K562 (cell line): ENCODE measurements around the gene HTR6. TPM values are rescaled to one million over a fixed set of nuclear protein-coding genes. Genes with fewer than 3 reads are reported as not detected.

ENCODE experiments used
- DPF2 ChIP-seq: fragments of 450-650 bp; IDR thresholded peaks from 2 replicates; pipeline ENCODE4 v1.6.1; 2016
- LARP7 ChIP-seq: fragments of 450-650 bp; IDR thresholded peaks from 2 replicates; pipeline ENCODE4 v1.6.1; 2016
- MCM3 ChIP-seq: fragments of 450-650 bp; IDR thresholded peaks from 2 replicates; pipeline ENCODE4 v1.6.1; 2016
- MTF1 ChIP-seq: fragments of 250-450 bp; sonication (Bioruptor Pico); IDR thresholded peaks from 2 replicates; pipeline ENCODE4 v1.9.0; 2021; ENCODE audit warnings: moderate library complexity, mild to moderate bottlenecking, inconsistent platforms, borderline replicate concordance
- NFIC ChIP-seq: fragments of 450-650 bp; IDR thresholded peaks from 2 replicates; pipeline ENCODE4 v1.6.1; 2017; ENCODE audit warnings: mild to moderate bottlenecking, inconsistent platforms
- POLR2A ChIP-seq: fragments of 450-650 bp; conservative IDR thresholded peaks from 2 replicates; pipeline ENCODE4 v1.6.1; 2016
- RCOR1 ChIP-seq, 2 experiments: IDR thresholded peaks; 2 replicates each; pipeline ENCODE4 v1.6.1; 2012; ENCODE audit warnings: low read depth in 2 of 2, low read length in 2 of 2, borderline replicate concordance in 1 of 2, improper control_type of control experiment in 1 of 2
- ZNF134 ChIP-seq: fragments of 250-450 bp; sonication (Bioruptor Pico); conservative IDR thresholded peaks from 2 replicates; pipeline ENCODE4 v1.4.0; 2020
- ZNF232 ChIP-seq: sonication (generic); formaldehyde crosslinking; IDR thresholded peaks from 2 replicates; pipeline ENCODE4 v1.8.0; 2022; ENCODE audit warnings: mild to moderate bottlenecking, missing genetic modification reagents
- ZNF318 ChIP-seq, 2 experiments: fragments of 450-650 bp; IDR thresholded peaks; 2 replicates each; pipeline ENCODE4 v1.6.1; 2016; ENCODE audit warnings: mild to moderate bottlenecking in 2 of 2, borderline replicate concordance in 1 of 2, low read depth in 1 of 2, moderate library complexity in 1 of 2
- ZNF695 ChIP-seq: fragments of 450-650 bp; formaldehyde crosslinking; IDR thresholded peaks from 2 replicates; pipeline ENCODE4 v1.4.0; 2020; ENCODE audit warnings: mild to moderate bottlenecking, moderate library complexity
- polyA plus RNA-seq, 8 experiments: library from polyadenylated mRNA; depleted of rRNA in 4 of 8; stranded (reverse) in 5 of 8; unstranded in 3 of 8; fragments of >200 nt; fragmentation: Nextera tagmentation in 2 of 8; fragmentation: Illumina TruSeq in 1 of 8; extraction: Ambion mirVana in 2 of 8; extraction: Trizol in 1 of 8; gene quantifications; 2 replicates each; pipeline versions ENCODE4 v1.2.1 to v1.2.3, GENCODE V29; 2011 to 2014; ENCODE audit warnings: inconsistent platforms in 1 of 8, missing spikeins in 1 of 8
- total RNA-seq, 7 experiments: library from RNA; depleted of rRNA in 6 of 7; stranded (reverse); fragments of >200 nt in 6 of 7; fragmentation: Illumina TruSeq in 2 of 7; extraction: Trizol in 2 of 7; gene quantifications; 2 replicates each; pipeline versions ENCODE4 v1.2.1 to v1.2.3, GENCODE V29; 2011 to 2021; ENCODE audit warnings: low replicate concordance in 1 of 7
- TF ChIP-seq, protein P1 (sequence below): IDR thresholded peaks from 2 replicates; pipeline ENCODE4 v1.6.1; 2012; ENCODE audit warnings: low read depth, low read length, improper control_type of control experiment, borderline replicate concordance
- TF ChIP-seq, protein P2 (sequence below): fragments of 250-450 bp; sonication (Bioruptor Pico); IDR thresholded peaks from 2 replicates; pipeline ENCODE4 v1.8.0; 2022; ENCODE audit warnings: inconsistent platforms
- TF ChIP-seq, protein P3 (sequence below): sonication (generic); formaldehyde crosslinking; IDR thresholded peaks from 2 replicates; pipeline ENCODE4 v1.8.0; 2023; ENCODE audit warnings: mild to moderate bottlenecking, missing genetic modification reagents

Gene HTR6
- total and polyA plus RNA-seq, 9 of the 15 experiments (the other 6 are each of a cell fraction or from before 2014, with no cell fraction given) = not detected

DNA sequence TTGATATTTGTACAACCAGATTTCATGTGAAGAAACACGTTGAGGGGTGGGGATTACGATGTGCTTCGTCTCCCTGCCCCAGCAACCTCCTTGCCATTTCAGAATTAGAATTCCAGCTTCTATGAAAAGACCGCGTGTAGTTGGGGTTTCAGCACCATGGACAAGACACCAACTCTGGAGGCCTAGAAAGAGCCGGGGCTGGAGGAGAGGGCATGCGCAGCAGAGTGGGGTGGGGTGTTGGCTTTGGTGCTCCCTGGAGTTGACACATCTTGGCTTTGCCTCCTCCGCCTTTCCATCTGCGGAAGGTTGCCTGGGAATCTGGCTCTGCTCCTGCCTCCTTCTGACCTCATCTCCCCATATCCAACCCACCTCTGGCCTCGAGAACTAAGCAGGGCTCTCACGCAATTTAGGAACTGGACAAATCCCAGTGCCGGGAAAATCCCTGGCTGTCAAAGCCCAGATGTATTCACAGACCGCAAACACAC is 11.8 kb downstream of the HTR6 start (continued):
- TF ChIP-seq, protein P1, sequence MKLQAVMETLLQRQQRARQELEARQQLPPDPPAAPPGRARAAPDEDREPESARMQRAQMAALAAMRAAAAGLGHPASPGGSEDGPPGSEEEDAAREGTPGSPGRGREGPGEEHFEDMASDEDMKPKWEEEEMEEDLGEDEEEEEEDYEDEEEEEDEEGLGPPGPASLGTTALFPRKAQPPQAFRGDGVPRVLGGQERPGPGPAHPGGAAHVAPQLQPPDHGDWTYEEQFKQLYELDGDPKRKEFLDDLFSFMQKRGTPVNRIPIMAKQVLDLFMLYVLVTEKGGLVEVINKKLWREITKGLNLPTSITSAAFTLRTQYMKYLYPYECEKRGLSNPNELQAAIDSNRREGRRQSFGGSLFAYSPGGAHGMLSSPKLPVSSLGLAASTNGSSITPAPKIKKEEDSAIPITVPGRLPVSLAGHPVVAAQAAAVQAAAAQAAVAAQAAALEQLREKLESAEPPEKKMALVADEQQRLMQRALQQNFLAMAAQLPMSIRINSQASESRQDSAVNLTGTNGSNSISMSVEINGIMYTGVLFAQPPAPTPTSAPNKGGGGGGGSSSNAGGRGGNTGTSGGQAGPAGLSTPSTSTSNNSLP = no peak
- no peak for TF ChIP-seq DPF2
- no peak for TF ChIP-seq LARP7
- no peak for TF ChIP-seq ZNF318 (IDR thresholded peaks at IDR 0.05; ENCODE audit: borderline replicate concordance in 1 of 2, low read depth in 1 of 2)
- no peak for TF ChIP-seq ZNF232 (CRISPR knock-in tag)
- TF ChIP-seq ZNF695 (CRISPR knock-in tag) = no peak
- TF ChIP-seq MCM3 = no peak
- TF ChIP-seq NFIC = no peak
- TF ChIP-seq, protein P2, sequence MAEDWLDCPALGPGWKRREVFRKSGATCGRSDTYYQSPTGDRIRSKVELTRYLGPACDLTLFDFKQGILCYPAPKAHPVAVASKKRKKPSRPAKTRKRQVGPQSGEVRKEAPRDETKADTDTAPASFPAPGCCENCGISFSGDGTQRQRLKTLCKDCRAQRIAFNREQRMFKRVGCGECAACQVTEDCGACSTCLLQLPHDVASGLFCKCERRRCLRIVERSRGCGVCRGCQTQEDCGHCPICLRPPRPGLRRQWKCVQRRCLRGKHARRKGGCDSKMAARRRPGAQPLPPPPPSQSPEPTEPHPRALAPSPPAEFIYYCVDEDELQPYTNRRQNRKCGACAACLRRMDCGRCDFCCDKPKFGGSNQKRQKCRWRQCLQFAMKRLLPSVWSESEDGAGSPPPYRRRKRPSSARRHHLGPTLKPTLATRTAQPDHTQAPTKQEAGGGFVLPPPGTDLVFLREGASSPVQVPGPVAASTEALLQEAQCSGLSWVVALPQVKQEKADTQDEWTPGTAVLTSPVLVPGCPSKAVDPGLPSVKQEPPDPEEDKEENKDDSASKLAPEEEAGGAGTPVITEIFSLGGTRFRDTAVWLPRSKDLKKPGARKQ (CRISPR knock-in tag) = no peak
- TF ChIP-seq POLR2A = no peak
- no peak for TF ChIP-seq ZNF134 (CRISPR knock-in tag)
- no peak for TF ChIP-seq MTF1 (CRISPR knock-in tag)
- TF ChIP-seq, protein P3, sequence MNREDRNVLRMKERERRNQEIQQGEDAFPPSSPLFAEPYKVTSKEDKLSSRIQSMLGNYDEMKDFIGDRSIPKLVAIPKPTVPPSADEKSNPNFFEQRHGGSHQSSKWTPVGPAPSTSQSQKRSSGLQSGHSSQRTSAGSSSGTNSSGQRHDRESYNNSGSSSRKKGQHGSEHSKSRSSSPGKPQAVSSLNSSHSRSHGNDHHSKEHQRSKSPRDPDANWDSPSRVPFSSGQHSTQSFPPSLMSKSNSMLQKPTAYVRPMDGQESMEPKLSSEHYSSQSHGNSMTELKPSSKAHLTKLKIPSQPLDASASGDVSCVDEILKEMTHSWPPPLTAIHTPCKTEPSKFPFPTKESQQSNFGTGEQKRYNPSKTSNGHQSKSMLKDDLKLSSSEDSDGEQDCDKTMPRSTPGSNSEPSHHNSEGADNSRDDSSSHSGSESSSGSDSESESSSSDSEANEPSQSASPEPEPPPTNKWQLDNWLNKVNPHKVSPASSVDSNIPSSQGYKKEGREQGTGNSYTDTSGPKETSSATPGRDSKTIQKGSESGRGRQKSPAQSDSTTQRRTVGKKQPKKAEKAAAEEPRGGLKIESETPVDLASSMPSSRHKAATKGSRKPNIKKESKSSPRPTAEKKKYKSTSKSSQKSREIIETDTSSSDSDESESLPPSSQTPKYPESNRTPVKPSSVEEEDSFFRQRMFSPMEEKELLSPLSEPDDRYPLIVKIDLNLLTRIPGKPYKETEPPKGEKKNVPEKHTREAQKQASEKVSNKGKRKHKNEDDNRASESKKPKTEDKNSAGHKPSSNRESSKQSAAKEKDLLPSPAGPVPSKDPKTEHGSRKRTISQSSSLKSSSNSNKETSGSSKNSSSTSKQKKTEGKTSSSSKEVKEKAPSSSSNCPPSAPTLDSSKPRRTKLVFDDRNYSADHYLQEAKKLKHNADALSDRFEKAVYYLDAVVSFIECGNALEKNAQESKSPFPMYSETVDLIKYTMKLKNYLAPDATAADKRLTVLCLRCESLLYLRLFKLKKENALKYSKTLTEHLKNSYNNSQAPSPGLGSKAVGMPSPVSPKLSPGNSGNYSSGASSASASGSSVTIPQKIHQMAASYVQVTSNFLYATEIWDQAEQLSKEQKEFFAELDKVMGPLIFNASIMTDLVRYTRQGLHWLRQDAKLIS (CRISPR knock-in tag) = no peak
- peak in 1 of 2 experiments; percentile 74; a peak in 1 of 4 replicates for TF ChIP-seq RCOR1 (IDR thresholded peaks at IDR 0.05; ENCODE audit: borderline replicate concordance in 1 of 2, low read depth in 2 of 2, low read length in 2 of 2)
